ENCODE results near the gene LYST. TPM values are rescaled to one million over a fixed set of nuclear protein-coding genes. Genes with fewer than 3 reads are reported as not detected.
"Not testable (repeated sequence)": the region's sequence is repeated elsewhere in the genome, so short reads cannot be mapped to it uniquely, and the experiment has no call there.

The LYST gene
- total RNA-seq, 1 experiment from 2014 or later = 0.58 TPM

GRCh38 chr1:235783148-235783776 lies 83.4 kb downstream of the LYST start:
- in situ Hi-C loops (cut with HindIII; ENCODE audit: low sequenced_read_pairs) = no loop called here
- peak; percentile 51 for DNase-seq (ENCODE audit: low spot score)

GRCh38 chr1:235782601-235783000 lies 84.1 kb downstream of the LYST start:
- in situ Hi-C loops (cut with HindIII; ENCODE audit: low sequenced_read_pairs) = no loop called here
- DNase-seq (ENCODE audit: low spot score) = no peak

- in situ Hi-C loops (cut with HindIII; ENCODE audit: low sequenced_read_pairs) = no loop called here
- DNase-seq (ENCODE audit: low spot score) = no peak
Observed at GRCh38 chr1:235781807-235782206, 84.9 kb downstream of the LYST start.

GRCh38 chr1:235779770-235780169 lies 86.9 kb downstream of the LYST start:
- in situ Hi-C loops (cut with HindIII; ENCODE audit: low sequenced_read_pairs) = no loop called here

GRCh38 chr1:235776396-235776795 lies 90.3 kb downstream of the LYST start:
- in situ Hi-C loops (cut with HindIII; ENCODE audit: low sequenced_read_pairs) = no loop called here
- DNase-seq (ENCODE audit: low spot score) = no peak

More at GRCh38 chr1:235779770-235780169, 86.9 kb downstream of the LYST start:
- DNase-seq (ENCODE audit: low spot score) = no peak

GRCh38 chr1:235775246-235775860 lies 91.4 kb downstream of the LYST start:
- in situ Hi-C loops (cut with HindIII; ENCODE audit: low sequenced_read_pairs) = no loop called here
- no peak for DNase-seq (ENCODE audit: low spot score)

GRCh38 chr1:235767795-235768194 lies 98.9 kb downstream of the LYST start:
- no peak for DNase-seq (ENCODE audit: low spot score)
- in situ Hi-C loops (cut with HindIII; ENCODE audit: low sequenced_read_pairs) = no loop called here

GRCh38 chr1:235766794-235767285 lies 99.9 kb downstream of the LYST start:
- in situ Hi-C loops (cut with HindIII; ENCODE audit: low sequenced_read_pairs) = no loop called here
- no peak for DNase-seq (ENCODE audit: low spot score)

- in situ Hi-C loops (cut with HindIII; ENCODE audit: low sequenced_read_pairs) = no loop called here
- no peak for DNase-seq (ENCODE audit: low spot score)
Observed at GRCh38 chr1:235763962-235764361, 102.7 kb downstream of the LYST start.

GRCh38 chr1:235759336-235759735 lies 107.4 kb downstream of the LYST start:
- in situ Hi-C loops (cut with HindIII; ENCODE audit: low sequenced_read_pairs) = no loop called here
- DNase-seq (ENCODE audit: low spot score) = peak; percentile 91

- in situ Hi-C loops (cut with HindIII; ENCODE audit: low sequenced_read_pairs) = no loop called here
- DNase-seq (ENCODE audit: low spot score) = peak; percentile 75
Observed at GRCh38 chr1:235758931-235759330, 107.8 kb downstream of the LYST start.

- in situ Hi-C loops (cut with HindIII; ENCODE audit: low sequenced_read_pairs) = no loop called here
- no peak for DNase-seq (ENCODE audit: low spot score)
Observed at GRCh38 chr1:235757587-235758096, 109.1 kb downstream of the LYST start.

GRCh38 chr1:235754186-235754585 lies 112.5 kb downstream of the LYST start:
- DNase-seq (ENCODE audit: low spot score); in situ Hi-C loops (cut with HindIII; ENCODE audit: low sequenced_read_pairs): not testable (repeated sequence)

- no peak for DNase-seq (ENCODE audit: low spot score)
- in situ Hi-C loops (cut with HindIII; ENCODE audit: low sequenced_read_pairs) = no loop called here
Observed at GRCh38 chr1:235749755-235750300, 116.9 kb downstream of the LYST start.

- in situ Hi-C loops (cut with HindIII; ENCODE audit: low sequenced_read_pairs) = no loop called here
Observed at GRCh38 chr1:235748747-235749146, 118.0 kb downstream of the LYST start.

GRCh38 chr1:235746245-235746644 lies 120.5 kb downstream of the LYST start:
- in situ Hi-C loops (cut with HindIII; ENCODE audit: low sequenced_read_pairs) = no loop called here

More at GRCh38 chr1:235748747-235749146, 118.0 kb downstream of the LYST start:
- no peak for DNase-seq (ENCODE audit: low spot score)

GRCh38 chr1:235745503-235746136 lies 121.1 kb downstream of the LYST start:
- in situ Hi-C loops (cut with HindIII; ENCODE audit: low sequenced_read_pairs) = no loop called here
- no peak for DNase-seq (ENCODE audit: low spot score)

More at GRCh38 chr1:235746245-235746644, 120.5 kb downstream of the LYST start:
- DNase-seq (ENCODE audit: low spot score) = no peak

GRCh38 chr1:235742914-235743599 lies 123.6 kb downstream of the LYST start:
- DNase-seq (ENCODE audit: low spot score) = no peak
- in situ Hi-C loops (cut with HindIII; ENCODE audit: low sequenced_read_pairs) = no loop called here

GRCh38 chr1:235741294-235741693 lies 125.4 kb downstream of the LYST start:
- in situ Hi-C loops (cut with HindIII; ENCODE audit: low sequenced_read_pairs) = no loop called here
- DNase-seq (ENCODE audit: low spot score) = no peak
